SH-SY5Y (cell line): ENCODE measurements around the gene PREX1.

ENCODE experiments used
- GATA2 ChIP-seq: IDR thresholded peaks from 2 replicates; pipeline ENCODE4 v1.6.1; 2011; ENCODE audit warnings: mild to moderate bottlenecking, low read depth, low read length
- GATA3 ChIP-seq: IDR thresholded peaks from 2 replicates; pipeline ENCODE4 v1.6.1; 2011; ENCODE audit warnings: low read depth, mild to moderate bottlenecking, low read length, moderate library complexity

The PREX1 gene

GRCh38 chr20:48799328-48800105 lies 28.3 kb downstream of the PREX1 start:
- TF ChIP-seq GATA3 (no peak), GATA2 (peak; percentile 69)

GRCh38 chr20:48797850-48798747 lies 29.7 kb downstream of the PREX1 start:
- TF ChIP-seq GATA3 (no peak), GATA2 (no peak)

GRCh38 chr20:48797275-48797825 lies 30.4 kb downstream of the PREX1 start:
- TF ChIP-seq GATA2 (no peak), GATA3 (no peak)

GRCh38 chr20:48795732-48796131 lies 32.1 kb downstream of the PREX1 start:
- TF ChIP-seq GATA2 (no peak), GATA3 (no peak)

- TF ChIP-seq GATA2 (no peak), GATA3 (no peak)
Observed at GRCh38 chr20:48794816-48795457, 32.9 kb downstream of the PREX1 start.

- TF ChIP-seq GATA2: no peak
- TF ChIP-seq GATA3: no peak
Observed at GRCh38 chr20:48794360-48794759, 33.4 kb downstream of the PREX1 start.

- no peak for TF ChIP-seq GATA2
- no peak for TF ChIP-seq GATA3
Observed at GRCh38 chr20:48793776-48794175, 34.0 kb downstream of the PREX1 start.

GRCh38 chr20:48791666-48792071 lies 36.1 kb downstream of the PREX1 start:
- no peak for TF ChIP-seq GATA3
- no peak for TF ChIP-seq GATA2

GRCh38 chr20:48791014-48791413 lies 36.8 kb downstream of the PREX1 start:
- TF ChIP-seq GATA3 (no peak), GATA2 (no peak)

GRCh38 chr20:48790473-48791003 lies 37.3 kb downstream of the PREX1 start:
- TF ChIP-seq GATA2: no peak
- no peak for TF ChIP-seq GATA3

GRCh38 chr20:48789781-48790472 lies 37.9 kb downstream of the PREX1 start:
- TF ChIP-seq GATA3 (no peak), GATA2 (no peak)

- TF ChIP-seq GATA3 (no peak), GATA2 (no peak)
Observed at GRCh38 chr20:48789185-48789668, 38.6 kb downstream of the PREX1 start.

- TF ChIP-seq GATA2 (no peak), GATA3 (no peak)
Observed at GRCh38 chr20:48788486-48789072, 39.2 kb downstream of the PREX1 start.
